Endometrium (tissue), 2 donors: ENCODE results near the gene C14orf132.
"Not testable (repeated sequence)": the region's sequence is repeated elsewhere in the genome, so short reads cannot be mapped to it uniquely, and the experiment has no call there.

Experiments used
- FAIRE-seq: peaks from 2 replicates; lab custom pipeline; 2012; peaks lifted over from hg19 to GRCh38; lab: Jason Lieb, UNC
- donor health status: control.
- donor health status: control.

The C14orf132 gene

DNA sequence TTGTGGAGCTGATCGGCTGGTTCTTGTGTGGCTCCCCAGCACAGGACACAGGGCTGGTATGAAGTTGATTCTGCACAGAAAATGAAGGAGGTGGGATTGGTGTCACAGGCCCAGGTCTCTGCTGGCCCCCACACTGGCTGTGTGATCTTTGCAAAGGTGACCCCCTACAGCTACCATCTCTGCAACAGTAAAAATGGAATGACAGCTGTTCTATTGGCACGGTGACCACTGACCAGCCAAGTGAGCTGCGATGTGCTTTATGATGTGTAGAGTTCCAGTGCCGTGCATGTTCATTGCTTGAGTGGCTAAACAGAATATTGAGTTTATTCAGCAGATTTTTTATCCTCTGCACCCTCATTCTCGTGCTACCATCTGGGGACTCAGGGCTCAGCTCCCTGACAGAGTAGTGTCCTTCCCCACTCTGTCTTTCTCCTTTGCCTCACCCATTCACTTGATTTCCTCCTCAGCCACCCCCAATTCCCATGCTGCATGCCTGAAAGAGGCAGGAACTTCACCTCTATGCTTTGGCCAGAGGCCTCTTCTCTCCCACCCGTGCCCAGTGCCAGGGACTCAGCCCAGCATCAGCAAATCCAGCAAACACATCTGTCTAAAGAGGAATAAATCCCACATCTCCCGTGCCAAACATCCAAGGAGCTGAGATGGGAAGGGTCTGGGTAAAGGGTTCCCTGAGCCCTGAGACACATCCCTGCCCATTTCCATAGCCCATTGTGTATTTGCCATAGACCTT is 21.2 kb downstream of the C14orf132 start:
- no peak for FAIRE-seq

DNA sequence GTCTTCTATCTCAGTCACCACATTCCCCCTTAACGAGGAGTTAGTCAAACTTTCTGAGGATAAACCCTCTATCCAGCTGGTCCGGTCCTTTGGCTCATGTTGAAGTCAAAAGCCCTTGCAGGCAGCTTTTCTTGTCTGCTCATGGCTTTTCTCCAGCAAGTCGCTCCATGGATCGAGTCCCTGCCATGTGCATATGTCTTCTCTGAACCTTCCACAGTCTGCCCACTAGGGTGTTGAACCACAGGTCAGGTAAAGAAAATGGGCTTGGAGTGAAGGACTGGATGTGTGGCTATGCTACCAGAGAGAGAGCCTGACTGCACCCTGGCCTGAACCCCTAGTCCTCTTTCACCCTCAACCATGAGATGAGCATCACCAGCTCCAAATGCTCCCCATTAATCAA is 22.8 kb downstream of the C14orf132 start:
- FAIRE-seq, result no peak

DNA sequence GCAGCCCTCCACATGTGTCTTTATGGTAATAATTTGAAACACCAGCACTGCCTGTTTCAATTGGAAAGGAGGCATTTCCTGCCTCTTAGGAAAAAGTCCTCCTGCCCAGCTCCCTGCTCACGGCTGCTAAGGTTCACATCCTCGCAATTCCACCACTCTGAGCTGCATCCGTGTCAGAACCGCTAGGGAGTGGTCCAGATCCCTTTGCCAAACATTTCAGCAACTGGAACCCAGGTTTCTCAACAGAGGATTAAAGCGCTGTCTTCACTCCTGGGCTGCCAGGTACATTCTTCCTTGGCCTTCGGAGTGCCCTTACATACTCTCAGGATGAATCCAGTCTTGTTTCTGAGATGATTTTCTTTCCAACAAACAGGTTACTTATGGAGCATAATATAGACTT is 23.3 kb downstream of the C14orf132 start:
- no peak for FAIRE-seq

DNA sequence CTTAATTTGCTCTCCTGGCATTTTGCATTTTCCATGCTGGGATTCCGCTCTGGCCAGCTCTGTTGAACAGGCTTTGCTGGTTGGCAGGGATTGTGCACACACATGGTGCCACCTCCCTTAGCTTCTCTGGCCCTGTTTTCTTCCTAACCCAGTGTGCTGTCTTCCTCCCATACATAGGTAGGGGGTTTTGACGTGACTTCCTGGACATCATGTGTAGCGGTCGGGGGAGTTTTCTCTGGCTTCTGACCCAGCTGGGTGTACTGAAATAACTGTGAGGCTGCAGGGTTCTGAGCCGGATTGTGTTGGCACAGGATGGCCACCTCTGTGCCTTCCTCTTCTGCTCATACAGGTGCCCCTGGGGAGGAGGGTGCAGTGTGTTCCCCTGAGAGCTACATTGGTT is 25.7 kb downstream of the C14orf132 start:
- no peak for FAIRE-seq

DNA sequence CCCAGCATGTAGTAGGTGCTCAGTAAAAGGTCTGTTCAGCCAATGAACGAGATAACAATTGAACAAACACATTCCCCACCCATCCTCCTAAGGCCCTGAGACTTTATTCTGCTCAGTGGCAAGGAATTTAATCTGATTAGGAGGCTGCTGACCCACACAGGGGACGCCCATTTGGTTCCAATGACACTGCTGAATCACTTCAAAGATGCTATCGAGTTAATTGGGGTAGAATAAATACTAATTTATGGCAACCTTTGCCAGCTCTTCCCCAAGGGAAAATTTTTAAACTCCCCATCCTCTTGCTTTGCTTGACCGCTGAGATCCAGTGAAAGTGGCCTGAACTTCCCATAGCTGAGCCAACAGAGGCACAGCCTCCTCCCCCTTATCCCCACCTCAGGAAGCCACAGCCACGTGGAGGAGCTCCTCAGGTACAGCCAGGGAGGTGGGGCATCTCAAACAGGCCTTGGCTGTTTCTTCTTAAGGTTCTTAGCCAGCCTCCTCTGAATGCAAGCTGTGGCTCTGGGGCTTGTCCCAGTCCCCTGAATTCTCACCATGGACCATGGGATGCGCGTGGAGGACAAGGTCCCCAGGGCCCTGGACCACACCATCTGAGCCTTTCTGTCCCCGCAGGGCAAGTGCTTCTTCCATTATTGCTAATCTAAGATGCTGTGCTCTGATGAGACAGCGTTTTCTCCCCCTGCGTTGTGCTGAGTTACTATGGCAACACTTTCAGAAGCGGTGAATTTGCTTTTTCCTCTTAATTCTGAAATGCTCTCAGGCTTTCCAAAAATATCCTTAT is 26.7 kb downstream of the C14orf132 start:
- FAIRE-seq, result no peak

DNA sequence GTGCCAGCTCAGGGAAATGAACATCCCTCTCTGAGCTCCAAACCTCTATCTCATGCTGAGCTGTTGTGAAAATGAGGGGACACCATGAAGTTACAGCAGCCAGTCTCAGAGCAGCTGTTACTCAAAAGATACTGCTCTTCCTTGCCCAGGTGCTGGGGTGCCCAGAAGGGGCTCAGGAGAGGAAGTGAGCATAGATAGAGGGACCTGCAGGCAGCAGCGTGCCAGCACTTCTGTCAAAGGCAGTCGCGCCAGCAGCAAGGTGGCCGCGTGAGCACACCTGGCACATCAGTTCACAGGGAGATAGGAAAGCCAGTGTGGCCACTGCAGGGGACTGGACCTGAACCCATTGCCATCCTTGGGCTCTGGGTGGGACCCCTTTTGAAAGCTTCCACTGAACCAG is 27.8 kb downstream of the C14orf132 start:
- FAIRE-seq, result no peak

DNA sequence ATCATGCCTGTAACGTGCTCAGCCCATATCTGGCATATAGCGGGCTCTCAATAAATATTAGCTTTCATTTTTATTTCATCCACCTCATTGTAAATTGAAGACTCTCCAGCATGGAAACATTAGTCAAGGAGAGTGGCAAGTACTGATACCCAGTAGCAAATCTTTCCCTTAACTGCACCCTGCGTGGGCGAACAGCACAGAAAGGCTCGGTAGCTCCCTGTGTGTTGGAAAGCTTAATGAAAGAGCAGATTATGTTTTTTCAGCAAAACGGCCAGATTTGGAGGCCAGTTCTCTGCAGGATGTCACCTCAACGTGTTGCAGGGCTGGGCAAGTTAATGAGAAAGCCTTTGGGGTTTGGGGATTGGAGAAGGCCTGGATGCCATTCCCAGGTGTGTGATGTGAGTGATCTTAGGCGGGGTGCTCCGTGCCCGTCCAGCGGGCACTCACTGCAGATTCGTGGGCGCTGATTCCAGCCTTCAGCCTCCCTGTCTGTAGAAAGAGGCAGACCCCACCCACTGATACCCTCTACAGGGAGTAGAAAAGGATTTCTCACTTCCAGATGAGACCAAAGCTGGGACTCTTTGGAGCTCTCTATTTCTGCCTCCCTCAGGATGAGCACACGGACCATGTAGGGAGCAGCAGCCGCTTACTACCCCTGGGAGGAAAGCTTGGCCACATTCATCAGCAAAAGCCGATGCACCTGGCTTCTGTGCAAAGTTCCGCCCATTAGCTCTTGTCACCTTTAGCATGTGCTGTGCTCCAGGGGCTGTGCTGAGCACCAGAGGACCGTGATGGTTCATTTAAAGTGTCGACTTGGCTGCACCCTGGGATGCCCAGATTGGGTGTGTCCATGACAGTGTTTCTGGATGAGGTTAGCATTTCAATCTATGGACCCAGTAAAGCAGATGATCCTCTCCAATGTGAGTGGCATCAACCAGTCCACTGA is 29.1 kb downstream of the C14orf132 start:
- FAIRE-seq, result no peak

DNA sequence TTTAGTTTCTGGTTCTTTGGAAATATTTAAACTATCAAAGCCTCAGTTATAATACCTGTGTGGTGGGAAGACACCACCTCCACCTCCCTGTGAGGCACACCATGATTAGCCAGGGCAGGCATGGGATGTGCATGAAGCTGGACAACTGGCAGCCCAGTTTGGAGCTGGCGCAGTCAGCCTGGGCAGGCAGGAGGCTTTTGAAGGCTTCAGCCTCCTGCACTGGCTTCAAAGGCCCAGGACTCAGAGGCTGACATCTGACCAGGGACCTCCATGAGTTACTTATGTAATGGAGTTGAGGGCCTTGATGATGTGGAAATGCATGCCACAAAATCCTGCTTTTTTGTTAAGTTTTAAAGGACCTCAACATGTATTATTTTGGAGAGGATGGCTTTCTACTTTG is 30.3 kb downstream of the C14orf132 start:
- no peak for FAIRE-seq

DNA sequence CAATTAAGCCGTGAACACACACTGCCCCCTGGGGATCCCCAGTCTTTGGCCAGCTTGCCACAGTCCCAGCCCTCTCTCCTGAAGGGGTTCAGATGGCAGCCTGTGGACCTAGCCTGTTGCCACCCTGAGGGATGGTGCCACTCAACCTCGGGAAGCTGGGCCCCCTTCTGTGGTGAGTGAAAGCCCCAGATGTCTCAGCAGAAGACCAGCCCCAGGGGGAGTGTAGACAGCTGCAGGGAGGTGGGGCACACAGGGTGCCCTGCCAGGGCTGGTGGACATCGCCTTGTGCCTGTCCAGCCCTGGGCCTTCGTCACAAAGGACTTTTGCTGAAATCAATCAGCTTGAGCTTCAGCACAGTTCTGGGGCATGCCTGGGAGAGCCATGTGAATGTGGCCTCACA is 32.4 kb downstream of the C14orf132 start:
- FAIRE-seq, result no peak

DNA sequence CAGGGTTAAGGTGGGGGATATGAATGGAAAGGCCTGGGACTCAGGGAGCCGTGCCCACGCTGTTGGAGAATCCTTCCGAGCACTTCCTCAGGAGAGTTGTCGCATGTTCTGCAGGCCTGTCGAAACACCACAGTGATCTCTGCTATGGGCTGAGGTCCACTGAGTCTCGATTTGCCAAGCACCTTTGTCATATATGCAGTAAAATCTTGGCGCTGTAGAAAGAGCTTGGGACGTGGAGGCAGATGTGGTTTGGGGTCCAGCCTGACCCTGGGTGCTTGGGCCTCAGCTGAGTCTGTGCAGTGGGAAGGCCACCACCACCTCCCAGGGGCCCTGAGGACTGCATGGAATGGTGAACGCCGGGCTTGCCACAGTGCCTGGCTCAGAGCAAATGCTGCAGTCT is 32.9 kb downstream of the C14orf132 start:
- FAIRE-seq, result no peak

DNA sequence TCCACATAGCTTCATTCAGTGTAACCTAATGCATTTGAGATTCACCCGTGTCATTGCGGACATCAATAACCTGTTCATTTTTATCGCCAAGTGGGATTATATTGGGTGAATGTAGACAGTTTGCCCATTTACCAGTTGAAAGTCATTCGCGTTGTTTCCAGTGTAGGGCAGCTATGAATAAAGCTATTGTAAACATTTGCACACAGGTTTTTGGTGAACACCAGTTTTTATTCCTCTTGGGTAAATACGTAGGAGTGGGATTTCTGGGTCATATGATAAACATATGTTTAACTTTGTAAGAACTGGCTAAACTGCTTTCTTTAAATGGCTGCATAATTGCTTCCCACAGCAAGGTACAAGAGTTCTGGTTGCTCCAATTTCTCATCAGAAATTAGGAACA is 33.6 kb downstream of the C14orf132 start:
- no peak for FAIRE-seq

DNA sequence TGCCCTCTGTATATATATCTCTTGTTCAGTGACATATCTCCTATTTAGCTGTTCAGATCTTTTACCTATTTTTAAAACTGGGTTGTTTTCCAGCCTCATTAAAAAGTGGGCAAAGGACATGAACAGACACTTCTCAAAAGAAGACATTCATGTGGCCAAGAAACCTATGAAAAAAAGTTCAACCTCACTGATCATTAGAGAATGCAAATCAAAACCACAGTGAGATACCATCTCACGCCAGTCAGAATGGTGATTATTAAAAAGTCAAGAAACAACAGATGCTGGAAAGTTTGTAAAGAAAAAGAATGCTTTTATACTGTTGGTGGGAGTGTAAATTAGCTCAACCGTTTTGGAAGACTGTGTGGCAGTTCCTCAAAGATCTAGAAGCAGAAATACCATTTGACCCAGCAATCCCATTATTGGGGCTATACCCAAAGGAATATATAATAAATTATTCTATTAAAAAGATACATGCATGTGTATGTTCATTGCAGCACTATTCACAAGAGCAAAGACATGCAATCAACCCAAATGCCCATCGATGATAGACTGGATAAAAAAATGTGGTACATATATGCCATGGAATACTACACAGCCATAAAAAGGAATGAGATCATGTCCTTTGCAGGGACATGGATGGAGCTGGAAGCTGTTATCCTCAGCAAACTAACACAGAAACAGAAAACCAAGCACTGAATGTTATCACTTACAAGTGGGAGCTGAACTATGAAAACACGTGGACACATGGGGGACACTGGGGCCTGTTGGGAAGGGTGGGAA is 34.3 kb downstream of the C14orf132 start:
- FAIRE-seq, result not testable (repeated sequence)

DNA sequence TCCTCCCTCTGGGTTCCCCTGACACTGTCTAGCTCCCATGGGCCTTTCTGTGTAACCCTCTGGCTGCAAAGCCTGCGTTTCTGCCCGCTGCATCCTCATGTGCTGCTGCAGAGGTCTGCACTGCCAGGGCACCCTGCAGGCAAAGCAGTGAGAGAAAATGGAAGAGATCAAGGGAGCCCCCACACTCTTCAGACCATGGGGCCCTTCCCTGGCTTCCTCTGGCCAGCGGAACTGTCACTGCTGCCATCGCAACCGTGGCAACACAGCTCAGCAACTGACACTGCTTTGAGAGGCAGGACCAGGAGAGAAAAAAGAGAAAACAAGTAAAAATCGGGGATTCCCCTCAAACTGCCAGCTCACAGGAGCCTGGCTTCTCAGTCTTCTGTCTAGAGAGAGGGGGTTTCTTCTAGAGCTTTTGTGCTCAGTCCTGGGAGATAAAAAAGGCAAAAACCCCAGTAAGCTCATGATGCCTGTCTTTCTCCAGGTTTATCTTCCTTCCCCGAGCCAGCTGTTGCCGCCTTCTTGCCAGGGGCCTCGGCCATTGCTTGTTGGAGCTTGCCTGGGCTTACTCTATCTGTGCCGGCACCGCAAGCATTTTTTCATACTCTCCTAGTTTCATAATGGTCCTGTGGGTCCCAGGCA is 38.9 kb downstream of the C14orf132 start:
- no peak for FAIRE-seq

DNA sequence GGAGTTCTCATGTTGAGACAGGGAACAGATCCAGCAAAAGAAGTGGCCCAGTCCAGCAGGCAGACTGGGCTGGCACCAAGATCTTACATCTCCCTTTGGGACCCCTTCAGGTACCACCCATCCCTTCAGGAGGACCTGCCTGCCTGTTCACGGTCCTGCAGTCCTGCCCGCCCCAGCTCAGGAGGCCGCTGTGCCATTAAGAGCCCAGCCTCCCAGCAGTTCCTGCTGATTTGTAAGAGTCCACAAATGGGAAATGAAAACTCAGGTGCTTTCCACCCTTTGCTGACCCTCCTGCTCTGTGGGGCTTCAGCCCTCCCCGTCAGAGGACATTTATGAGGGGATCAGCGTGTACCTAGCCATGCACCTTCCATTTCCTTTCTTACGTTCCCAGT is 39.5 kb downstream of the C14orf132 start:
- no peak for FAIRE-seq

DNA sequence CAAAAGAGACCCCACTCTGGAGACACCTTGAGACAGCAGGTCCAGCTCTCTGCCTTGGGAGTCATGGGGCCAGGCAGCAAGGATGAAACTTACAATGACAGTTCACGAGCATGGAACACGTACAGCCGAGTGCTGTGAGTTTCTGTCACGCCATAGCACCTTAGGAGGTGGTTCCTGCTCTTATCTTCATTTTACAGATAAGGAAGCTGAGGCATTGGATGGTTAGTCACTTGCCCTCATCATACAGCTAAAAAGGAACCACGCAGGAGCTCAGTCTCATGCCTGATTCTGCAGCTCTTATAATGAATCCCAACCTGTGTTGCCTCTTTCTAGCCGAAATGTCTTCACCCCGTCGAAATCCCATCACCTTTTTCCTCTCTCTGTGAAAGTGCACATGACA is 39.9 kb downstream of the C14orf132 start:
- no peak for FAIRE-seq

DNA sequence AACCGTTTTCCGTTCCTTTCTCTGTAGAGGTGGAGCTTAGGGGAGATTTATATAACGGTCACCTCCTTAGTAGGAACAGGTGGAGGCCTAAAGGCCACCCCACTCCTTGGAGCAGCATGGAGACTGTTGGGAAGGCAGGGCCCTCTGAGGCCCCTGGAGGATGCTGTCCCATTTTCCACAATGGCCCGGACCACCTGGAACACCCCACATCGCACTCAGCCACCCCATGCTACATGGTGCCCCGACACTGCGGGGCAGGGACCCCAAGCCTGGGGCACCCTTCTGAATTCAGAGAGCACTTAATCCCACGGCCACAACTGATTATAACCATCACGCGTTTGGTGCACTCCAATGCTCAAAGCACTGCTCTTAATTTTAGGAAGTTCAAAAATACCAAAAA is 41.4 kb downstream of the C14orf132 start:
- no peak for FAIRE-seq

DNA sequence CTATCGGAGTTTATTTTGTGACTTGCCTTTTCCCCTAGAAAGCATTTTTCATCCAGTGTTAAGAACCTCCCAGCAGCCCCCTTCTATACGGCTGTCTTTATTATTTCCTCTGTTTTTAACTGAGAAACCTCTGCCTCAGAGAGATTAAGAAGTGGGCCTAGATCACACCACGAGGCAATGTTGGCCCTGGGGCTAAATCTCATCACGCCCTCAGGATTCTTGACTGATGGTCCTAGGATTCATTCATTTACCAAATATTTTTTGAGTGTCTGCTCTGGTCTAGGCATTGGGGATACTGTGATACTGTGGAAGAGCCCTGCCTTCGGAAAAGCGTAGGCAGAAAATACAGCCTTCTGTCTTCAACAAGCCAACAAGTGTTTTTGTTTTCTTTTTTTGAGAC is 42.1 kb downstream of the C14orf132 start:
- FAIRE-seq, result no peak

DNA sequence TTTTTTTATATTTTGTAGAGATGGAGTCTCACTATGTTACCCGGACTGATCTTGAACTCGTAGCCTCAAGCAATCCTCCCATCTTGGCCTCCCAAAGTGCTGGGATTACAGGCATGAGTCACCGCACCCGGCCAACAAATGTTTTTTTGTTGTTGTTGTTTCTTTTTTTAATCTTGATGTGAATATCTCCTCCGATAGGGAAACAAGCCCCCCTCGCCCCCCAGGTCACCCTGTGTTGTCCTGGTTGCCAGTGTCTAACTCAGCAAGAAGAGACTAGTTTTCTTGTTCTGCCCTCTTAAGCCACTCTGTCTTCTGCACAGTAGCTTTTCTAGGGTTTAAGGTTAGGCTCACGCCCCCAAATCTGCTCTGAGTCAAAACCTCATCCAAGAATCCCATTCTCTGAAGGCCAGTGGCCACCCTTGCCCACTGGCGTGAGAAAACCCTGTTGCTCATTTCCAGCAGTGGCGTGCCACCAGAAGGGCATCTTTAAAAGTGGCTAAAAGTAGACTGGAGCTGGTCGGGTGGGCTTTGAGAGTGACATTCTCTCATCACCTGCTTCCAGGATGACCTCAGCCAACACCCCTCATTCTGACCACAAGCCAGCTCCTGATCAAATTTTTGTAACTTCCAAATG is 42.7 kb downstream of the C14orf132 start:
- no peak for FAIRE-seq

DNA sequence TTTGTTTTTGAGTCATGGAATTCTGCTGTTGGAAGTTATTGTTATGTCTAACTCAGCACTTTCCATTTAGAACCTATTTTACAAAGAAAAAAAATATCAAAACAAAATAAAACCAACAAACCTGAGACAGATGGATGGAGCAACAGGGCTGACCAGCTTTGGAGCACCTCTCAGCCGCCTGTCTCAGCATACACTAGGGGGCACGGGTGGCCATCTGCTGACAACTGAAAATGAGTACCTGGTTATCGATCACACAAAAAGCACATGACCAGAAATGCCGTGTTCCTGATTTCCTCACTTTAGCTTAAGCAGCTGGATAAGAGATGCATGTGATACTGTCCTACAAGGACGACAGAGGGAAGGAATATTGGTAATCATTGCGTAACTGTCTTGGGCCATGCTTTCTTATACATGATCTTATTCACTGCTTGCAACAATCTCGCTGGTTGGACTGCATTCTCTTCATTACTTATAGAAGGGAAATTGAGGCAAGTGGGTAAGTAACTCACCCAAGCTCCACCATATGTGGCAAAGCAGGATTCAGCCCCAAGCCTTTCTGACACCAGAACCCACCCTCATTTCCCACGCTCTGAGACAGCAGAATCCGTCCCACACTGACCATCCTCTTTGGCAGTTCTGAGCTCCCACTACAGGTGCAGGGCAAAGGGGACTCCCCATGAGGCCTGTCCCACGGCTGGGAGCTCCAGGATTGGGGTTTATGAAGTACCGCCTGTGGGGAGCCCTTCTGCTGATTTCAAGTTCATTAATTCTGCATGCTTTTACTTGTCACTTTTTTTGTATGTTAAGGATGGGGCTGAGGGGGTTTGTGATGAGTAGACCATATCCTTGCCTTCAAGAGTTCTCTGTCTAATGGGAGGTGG is 43.5 kb downstream of the C14orf132 start:
- no peak for FAIRE-seq
